ENCODE measurements around the gene SLC9C2.
"Not testable (repeated sequence)": the region's sequence is repeated elsewhere in the genome, so short reads cannot be mapped to it uniquely, and the experiment has no call there.

SLC9C2 gene, protein sequence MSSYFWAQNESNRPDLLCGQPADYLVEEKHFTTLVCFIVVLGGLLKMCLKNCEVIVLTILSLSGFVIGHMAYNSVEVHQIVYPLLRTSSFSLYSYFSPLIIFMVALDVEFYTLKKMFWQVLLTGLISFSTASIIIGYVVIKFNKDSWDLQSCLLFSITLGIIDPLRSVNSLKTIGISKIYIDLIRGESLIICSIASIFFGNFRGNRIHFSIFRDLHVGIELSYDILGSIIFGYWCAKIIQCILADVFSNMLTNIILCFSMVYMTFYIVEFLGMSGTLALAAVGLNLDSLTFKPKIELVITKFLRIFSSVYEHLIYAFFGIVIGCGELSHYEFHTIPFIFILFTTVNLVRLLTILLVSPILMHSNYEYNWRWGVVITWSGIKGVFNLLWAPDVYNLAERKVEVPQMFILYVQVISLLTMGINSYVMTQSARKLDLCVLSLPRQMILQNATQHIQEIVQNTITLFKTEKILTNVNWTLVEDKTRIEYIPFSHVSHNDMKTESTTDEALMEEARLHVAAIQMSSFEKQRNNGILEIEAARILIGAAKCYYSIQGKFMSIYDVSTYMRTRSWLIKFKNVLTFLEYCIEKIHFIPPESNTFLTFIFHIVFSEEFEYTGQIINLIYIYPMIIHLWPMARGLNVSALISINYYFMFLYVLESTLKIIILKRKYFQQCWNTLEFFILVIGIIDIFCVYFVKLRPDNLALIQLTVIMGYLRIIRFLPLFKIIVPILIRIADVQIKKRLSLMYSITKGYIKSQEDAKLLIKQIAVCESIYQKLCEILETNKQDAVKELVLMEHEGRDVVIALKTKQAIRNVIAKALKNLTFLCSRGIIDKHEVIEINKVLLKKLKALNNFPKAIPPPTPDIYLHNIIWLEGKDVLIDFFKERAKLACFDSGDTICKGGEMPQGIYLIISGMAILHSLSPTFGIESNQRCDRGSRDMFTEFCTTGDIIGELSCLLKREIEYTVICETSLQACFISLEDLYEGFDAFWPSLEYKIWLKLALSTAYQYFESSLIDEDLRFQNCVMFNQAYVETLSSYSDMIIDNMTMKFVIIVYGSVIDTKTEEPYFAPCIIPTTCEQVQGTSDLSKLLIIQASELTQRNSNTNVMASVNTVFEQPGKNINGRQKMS

DNA sequence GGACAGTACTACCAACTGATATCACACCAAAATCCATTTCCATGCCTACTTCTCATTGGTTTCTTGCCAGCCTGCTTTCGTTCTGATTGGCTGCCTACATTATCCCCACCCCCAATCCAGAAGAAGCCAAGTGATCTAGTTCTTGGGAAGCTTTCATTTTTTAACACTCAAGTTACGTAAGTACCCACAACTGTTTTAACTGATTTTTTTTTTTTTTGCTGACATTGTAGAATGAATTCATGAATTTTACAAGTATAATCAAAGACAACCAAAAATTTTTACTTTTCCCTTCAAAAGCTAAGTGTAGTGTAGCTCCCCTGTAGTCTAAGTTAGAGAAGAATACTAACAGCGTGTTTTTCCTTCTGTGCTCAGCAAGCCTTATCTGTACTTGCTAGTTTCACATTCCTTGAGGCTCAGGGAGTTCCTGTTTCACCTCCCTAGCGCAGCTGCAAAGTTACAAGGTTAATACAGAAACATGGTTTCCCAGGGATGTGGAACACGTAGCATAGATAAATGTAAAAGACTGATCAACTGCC lies at the start of gene SLC9C2:
Gene SLC9C2 (minus strand): TSS at position 17 of the 536 bp plus-strand sequence. CDS start 1,296 bp downstream, outside the sequence.
- no peak for DNase-seq (ENCODE audit: extremely low read depth in 1 of 2, low read depth in 1 of 2)

DNA sequence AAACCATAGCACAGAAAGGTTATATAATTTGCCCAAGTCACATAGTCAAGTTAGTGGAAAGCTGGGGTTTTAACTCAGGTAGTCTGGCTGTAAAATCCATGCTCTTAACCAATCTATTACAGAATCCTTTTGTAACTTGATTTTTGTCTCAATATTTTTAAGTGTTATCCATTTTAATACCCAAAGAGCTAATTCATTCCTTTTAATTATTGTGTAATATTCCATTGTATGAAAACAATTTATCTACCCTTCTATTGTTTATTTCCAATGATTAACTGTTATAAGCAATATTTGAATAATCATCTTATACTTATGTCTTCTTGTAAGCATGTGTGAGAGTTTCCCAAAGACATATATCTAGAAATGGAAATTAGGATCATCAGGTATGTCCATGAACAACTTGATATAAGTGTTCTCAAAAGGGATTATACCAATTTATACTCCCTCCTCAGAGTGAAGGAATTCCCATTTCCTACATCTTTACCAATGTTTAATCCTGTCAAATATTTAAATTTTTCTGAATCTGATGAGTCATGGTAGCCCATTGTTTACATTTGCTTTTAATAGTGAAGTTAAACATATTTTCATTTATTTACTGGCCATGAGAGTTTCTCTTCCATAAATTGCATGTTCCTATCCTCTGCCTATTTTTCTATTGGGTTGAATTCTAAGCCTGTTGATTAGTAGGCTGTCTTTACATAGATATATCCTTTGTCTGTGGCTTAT lies 46.2 kb upstream of the SLC9C2 start:
- no peak for DNase-seq (ENCODE audit: extremely low read depth in 1 of 2, low read depth in 1 of 2)

DNA sequence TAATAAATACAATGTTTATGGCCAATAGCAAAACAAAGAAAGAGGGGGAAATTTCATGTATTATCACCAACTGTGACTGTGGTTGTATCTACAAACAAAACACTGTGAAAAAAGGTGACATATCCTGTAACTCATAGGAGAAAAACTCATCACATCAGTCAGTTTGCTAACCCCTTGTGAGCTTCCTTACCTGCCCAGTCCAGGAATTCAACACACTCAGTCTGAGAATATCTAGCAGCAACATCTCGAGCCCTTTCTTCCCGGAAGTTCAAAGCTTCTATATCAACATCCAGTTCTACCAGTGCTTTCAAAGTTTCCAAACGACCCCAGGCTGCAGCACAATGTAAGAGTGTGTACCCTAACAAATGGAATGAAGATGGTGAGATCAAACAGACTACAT lies 43.8 kb upstream of the SLC9C2 start:
- no peak for DNase-seq (ENCODE audit: extremely low read depth in 1 of 2, low read depth in 1 of 2)

DNA sequence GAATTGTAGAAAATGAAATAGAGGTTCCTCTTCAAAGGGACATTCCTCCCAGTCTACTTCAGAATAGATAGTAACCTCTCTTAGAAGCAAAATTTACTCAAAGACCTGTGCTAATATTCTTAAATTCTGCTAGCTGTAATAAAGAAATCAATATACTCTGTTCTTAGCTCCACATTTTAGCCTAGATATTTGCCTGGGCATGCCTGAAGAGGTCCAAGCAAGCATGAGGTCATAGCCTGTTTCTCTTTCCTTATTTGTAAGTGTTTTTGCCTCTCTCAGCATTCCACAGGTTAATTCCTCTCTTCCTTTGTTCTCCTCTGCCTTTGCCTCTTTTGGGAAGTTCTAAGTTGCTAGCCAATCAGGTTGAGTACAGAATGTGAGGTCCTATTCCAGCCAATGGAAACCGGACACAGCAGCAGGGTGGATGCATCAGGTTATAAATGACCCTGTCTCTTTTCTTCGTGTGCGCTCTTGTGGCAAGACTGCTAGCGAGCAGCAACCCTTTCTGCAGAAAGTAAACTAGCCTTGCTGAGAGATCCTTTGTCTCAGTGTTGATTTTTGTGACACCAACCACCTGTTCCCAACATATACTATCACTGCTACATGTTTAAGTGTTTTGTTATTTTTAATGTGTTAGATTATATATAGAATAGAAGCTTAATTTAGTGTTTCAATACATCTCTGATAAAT lies 39.7 kb upstream of the SLC9C2 start:
- DNase-seq (ENCODE audit: extremely low read depth in 1 of 2, low read depth in 1 of 2) = not testable (repeated sequence)

DNA sequence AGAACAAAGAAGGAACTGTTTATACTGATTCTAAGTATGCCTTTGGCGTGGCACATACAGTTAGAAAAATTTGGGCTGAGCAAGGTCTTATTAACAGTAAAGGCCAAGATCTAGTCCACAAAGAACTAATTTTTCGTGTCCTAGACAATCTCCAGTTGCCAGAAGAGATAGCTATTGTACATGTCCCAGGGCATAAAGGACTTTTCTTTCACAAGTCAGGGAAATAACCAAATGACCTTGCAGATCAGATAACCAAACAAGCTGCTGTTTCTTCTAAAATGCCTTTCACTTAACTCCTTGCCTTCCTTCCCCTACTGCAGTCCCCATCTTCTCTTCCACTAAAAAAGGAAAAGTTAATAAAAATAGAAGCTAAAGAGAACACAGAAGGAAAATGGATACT lies 36.2 kb upstream of the SLC9C2 start:
- no peak for DNase-seq (ENCODE audit: extremely low read depth in 1 of 2, low read depth in 1 of 2)

DNA sequence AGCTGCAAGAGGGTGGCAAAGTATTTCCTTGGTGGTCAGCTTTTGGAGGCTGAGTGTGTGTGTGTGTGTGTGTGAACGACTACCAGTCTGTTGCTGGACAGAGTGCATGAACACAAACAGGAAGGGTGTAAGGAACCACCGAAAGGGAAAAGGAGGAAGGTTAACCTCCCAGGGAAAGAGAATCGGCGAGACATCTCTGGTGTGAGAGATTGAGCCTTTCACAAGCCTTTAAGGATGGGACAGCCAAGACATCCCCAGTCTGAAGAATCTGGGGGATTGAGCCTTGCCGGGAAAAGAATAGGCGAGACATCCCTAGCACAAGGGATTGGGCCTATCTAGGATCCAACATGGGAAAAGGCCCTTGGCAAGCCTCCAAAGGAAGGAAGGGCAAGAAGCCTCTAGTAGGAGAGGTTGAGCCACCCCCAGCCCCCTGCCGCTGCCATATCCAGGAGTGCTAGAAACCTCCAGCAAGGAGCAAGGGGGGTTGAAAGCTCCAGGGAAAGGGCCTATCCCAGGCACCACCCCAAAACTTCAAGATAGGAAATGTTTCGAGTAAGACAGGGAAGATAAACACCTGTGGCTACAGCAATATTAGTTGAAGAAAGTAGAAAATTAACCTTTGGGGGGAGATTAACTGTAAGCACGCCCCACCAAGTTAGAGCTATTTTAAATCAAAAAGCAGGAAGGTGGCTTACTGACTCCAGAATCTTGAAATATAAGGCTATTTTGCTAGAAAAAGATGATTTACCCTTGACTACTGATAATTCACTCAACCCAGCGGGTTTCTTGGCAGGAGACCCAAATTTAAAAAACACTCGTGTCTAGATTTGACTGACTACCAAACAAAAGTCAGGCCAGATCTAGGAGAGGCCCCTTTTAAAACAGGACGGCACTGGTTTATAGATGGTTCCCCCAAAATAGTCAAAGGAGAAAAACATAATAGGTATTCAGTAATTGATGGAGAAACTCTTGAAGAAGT lies 35.5 kb upstream of the SLC9C2 start:
- DNase-seq (ENCODE audit: extremely low read depth in 1 of 2, low read depth in 1 of 2) = no peak

DNA sequence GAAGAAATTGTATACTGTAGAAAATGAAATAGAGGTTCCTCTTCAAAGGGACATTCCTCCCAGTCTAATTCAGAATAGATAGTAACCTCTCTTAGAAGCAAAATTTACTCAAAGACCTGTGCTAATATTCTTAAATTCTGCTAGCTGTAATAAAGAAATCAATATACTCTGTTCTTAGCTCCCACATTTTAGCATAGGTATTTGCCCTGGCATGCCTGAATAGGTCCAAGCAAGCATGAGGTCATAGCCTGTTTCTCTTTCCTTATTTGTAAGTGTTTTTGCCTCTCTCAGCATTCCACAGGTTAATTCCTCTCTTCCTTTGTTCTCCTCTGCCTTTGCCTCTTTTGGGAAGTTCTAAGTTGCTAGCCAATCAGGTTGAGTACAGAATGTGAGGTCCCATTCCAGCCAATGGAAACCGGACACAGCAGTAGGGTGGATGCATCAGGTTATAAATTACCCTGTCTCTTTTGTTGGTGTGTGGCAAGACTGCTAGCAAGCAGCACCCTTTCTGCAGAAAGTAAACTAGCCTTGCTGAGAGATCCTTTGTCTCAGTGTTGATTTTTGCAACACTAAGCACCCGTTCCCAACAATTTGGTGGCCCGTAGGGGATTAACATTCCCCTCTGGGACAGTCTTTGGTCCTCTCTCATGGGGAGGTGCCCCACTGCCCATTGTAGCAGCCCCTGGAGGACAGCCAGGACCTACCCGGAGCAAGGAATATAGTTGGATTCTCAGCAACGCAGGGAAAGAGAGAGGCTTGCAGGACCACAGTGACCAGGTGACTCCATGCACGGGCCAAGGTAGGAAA lies 34.6 kb upstream of the SLC9C2 start:
- DNase-seq (ENCODE audit: extremely low read depth in 1 of 2, low read depth in 1 of 2) = not testable (repeated sequence)

DNA sequence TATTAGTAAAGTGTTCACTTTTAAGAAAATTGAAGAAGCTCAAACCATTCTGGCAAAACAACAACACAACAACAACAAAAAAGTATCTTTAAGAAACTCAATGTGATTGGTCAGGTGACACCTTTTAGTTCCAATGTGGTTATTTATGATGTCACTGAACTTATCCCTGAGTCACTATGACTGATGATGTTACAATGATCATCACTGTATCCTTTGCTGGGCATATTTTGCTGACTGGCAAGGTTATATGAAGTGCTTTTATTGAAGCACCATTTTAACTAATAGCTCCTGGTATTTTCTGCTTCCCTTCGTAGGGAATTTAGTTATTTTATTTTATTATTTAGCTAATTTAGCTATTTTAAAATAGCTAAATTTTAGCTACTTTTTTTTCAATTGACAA lies 32.2 kb upstream of the SLC9C2 start, which contains the start of gene TEX50:
Gene TEX50 (plus strand): TSS at position 223 of the 400 bp plus-strand sequence. CDS start 184 bp downstream, outside the sequence.
- no peak for DNase-seq (ENCODE audit: extremely low read depth in 1 of 2, low read depth in 1 of 2)

DNA sequence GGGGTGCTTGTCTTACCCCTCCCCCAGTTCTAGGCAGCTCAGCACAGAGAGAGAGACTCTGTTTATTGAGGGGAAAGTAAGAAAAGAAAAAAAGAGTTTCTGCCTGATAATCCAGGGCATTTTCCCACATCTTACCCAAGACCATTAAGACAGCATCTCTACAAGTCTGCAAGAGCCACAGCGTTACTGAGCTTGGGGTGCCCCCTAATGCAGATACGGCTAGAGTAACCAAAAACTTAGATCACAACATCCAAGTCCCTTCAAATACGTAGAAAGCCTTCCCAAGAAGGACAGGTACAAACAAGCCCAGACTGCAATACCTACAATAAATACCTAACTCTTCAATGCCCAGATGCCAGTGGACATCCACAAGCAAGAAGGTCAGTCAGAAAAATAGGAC lies 26.0 kb upstream of the SLC9C2 start:
- DNase-seq (ENCODE audit: extremely low read depth in 1 of 2, low read depth in 1 of 2) = no peak

DNA sequence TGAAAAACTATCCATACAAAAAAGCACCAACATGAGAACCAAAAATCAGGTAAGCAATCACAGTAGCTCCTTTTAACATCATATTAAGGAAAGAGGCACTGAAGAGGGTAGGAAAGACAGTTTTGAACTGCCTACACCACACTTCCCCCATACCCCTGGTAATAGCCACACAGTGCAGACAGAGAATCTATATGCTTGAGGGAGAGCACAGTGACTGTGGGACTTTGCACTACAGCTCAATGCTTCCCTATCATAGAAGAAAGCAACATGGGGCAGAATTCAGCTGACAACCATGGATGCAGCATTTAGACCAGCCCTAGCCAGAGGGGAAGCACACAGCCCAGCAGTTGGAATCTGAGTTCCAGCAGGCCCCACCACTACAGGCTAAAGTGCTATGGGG lies 24.4 kb upstream of the SLC9C2 start:
- no peak for DNase-seq (ENCODE audit: extremely low read depth in 1 of 2, low read depth in 1 of 2)

DNA sequence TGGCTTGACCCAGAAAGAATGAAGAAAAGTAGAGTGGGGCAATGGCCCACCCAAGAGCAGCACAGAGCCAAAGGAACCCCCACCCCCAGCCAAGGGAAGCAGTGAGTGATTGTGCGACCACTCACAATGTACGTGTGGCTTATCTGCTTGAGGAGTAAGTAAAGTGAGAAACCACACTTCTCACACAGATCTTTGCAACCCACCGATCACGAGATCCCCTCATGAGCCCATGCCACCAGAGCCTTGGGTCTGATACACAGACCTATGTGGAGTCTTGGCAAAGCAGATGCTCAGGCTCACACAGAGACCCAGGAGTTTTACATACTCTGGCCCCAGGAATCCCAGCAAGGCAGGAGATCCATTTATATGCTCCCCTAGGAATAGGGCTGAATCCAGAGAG lies 14.0 kb upstream of the SLC9C2 start:
- DNase-seq (ENCODE audit: extremely low read depth in 1 of 2, low read depth in 1 of 2) = no peak

DNA sequence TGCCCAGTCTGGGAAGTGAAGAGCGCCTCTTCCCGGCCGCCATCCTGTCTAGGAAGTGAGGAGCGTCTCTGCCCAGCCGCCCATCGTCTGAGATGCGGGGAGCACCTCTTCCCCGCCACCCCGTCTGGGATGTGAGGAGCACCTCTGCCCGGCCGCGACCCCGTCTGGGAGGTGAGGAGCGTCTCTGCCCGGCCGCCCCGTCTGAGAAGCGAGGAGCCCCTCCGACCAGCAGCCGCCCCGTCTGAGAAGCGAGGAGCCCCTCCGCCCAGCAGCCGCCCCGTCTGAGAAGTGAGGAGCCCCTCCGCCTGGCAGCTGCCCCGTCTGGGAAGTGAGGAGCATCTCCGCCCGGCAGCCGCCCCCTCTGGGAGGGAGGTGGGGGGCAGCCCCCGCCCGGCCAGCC lies 10.2 kb upstream of the SLC9C2 start:
- DNase-seq (ENCODE audit: extremely low read depth in 1 of 2, low read depth in 1 of 2) = not testable (repeated sequence)

DNA sequence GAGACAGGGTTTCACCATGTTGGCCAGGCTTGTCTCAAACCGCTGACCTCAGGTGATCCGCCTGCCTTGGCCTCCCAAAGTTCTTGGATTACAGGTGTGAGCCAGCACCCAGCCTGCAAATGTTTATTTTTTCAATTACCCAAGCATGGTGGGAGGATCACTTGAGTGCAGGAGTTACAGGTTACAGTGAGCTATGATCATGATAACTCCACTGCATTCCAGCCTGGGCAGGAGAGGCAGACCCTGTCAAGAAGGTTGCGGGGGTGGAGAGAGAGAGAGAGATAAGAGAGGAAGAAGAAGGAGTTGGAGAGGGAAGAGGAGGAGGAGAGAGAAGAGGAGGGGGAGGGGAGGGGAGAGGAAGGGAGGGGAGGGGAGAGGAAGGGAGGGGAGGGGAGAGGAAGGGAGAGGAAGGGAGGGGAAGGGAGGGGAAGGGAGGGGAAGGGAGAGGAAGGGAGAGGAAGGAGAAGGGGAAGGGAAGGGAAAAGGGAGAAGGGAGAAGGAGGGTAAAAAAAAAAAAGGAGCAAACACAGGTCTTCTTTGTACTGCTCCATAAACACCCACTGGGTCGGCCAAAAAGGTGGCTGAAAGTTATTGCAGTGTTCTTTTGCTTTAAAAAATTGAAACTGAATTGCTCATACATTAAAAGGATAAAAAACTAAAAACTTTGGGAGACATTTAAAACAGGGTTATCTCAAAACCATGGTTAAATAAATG lies 5.8 kb upstream of the SLC9C2 start:
- no peak for DNase-seq (ENCODE audit: extremely low read depth in 1 of 2, low read depth in 1 of 2)

DNA sequence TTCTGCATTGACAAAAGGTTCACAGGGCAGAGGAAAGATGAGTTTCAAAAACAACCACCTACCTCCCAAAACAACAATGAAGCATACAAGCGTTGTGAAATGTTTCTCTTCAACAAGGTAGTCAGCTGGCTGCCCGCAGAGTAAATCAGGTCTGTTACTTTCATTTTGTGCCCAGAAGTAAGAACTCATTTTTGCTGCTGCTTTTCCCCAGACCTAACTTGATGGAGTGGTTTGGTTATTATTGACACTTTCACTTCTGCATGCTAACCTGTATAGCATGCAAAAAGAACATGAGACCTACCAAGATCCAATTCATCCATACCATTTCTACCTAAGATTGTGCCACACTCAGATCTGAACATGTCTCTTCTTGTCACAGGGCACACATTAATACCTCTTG lies 1.3 kb downstream of the SLC9C2 start:
- DNase-seq (ENCODE audit: extremely low read depth in 1 of 2, low read depth in 1 of 2) = no peak

DNA sequence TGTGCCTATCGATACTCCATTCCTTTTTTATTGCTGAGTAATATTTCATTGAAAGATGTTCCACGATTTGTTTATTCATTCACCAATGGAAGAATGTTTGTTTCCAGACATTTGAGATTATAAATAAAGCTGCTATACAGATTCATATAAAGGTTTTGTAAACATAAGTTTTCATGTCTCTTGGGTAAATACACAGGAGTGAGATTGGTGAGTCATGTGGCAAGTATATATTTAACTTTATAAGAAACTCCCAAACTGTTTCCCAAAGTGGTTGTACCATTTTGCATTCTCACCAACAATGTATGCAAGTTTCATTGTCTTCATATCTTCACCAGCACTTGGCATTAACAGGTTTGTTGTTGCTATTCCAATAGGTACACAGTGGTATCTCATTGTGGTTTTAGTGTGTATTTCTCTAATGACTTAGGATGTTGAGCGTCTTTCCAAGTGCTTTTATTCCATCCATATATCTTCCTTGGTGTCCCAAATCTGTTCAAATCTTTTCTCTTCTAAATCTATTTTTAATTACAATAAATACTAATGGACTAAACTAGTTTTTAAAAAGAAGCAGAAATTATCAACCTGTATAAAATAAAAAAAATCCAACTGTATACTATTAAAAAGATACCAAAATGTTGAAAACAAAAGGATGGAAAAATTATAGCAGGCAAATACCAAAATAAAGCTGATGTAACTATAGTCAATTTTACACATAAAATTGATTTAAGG lies 6.6 kb downstream of the SLC9C2 start:
- no peak for DNase-seq (ENCODE audit: extremely low read depth in 1 of 2, low read depth in 1 of 2)

DNA sequence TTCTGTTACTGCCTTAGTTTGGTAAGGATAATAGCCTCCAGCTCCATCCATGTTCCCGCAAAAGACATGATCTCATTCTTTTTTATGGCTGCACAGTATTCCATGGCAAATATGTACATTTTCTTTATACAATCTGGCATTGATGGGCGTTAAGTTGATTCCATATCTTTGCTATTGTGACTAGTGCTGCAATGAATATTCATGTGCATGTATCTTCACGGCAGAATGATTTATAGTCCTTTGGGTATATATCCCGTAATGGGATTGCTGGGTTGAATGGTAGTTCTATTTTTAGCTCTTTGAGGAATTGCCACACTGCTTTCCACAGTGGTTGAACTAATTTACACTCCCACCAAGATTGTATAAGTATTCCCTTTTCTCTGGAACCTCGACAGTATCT lies 11.7 kb downstream of the SLC9C2 start:
- DNase-seq (ENCODE audit: extremely low read depth in 1 of 2, low read depth in 1 of 2) = not testable (repeated sequence)

Measured in stimulated activated CD8-positive, alpha-beta memory T cell treated with anti-CD3 and anti-CD28 coated beads, Interleukin-7, amount 100 ng/mL, for 48 hours (primary cell).